Measurements from ENCODE around the gene SRPK3. TPM values are rescaled to one million over a fixed set of nuclear protein-coding genes. Genes with fewer than 3 reads are reported as not detected.

Gene SRPK3
- total RNA-seq, 1 donor from 2014 or later, result 0.17 TPM

DNA sequence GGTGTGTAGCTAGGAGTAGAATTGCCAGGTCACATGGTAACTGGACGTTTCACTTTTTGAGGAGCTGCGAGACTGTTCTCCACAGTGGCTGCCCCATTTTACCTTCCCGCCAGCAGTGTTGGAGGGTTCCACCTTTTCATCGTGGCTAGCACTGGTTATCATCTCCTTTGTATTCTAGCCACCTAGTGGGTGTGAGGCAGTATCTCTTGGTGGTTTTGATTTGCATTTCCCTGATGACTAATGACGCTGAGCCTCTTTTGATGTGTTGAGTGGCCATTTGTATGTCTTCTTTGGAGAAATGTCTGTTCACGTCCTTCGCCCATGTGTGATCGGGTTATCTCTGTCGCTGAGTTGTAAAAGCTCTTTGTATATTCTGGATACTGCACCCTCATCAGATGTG, 45.6 kb upstream of the SRPK3 start:
- no peak overlapping the region for H3K4me3 ChIP-seq (ENCODE audit: low read depth, low read length)
- TF ChIP-seq CTCF (conservative IDR thresholded peaks at IDR 0.05; ENCODE audit: low read depth, low read length), result no peak
- no peak for DNase-seq (ENCODE audit: low read depth)

GRCh38 chrX:153736071-153736820, 44.6 kb upstream of the SRPK3 start:
- no peak overlapping the region for H3K4me3 ChIP-seq (ENCODE audit: low read depth, low read length)
- TF ChIP-seq CTCF (conservative IDR thresholded peaks at IDR 0.05; ENCODE audit: low read depth, low read length), result no peak
- no peak for DNase-seq (ENCODE audit: low read depth)

DNA sequence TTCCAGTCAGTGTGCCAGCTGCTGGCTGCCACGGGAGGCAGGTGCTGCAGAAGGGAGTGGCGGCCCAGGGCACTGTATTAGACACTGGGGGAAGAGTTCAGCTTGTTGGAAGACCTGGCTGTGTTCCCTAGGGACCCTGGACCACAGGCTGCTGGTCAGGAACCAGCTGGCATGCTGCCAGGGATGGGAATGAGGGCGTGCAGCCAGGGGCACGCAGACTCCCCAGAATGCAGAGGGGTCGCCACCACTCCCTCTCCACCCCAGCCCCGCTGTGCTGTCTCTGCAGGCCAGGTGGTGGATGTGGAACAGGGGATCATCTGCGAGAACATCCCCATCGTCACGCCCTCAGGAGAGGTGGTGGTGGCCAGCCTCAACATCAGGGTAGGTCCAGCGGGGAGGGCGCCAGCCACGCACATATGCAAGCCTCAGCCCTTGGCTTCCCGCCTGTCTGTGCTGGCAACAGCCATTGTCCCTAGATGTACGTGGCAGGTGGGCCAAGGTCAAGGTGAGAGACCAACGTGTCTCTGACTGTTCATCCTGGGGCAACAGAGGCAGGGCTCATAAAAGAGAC, 43.9 kb upstream of the SRPK3 start:
- H3K4me3 ChIP-seq (ENCODE audit: low read depth, low read length), result no peak overlapping the region
- TF ChIP-seq CTCF (conservative IDR thresholded peaks at IDR 0.05; ENCODE audit: low read depth, low read length), result no peak
- DNase-seq (ENCODE audit: low read depth), result no peak

- no peak overlapping the region for H3K4me3 ChIP-seq (ENCODE audit: low read depth, low read length)
- TF ChIP-seq CTCF (conservative IDR thresholded peaks at IDR 0.05; ENCODE audit: low read depth, low read length), result no peak
- no peak for DNase-seq (ENCODE audit: low read depth)
Measured at GRCh38 chrX:153738056-153738605, 42.7 kb upstream of the SRPK3 start.

DNA sequence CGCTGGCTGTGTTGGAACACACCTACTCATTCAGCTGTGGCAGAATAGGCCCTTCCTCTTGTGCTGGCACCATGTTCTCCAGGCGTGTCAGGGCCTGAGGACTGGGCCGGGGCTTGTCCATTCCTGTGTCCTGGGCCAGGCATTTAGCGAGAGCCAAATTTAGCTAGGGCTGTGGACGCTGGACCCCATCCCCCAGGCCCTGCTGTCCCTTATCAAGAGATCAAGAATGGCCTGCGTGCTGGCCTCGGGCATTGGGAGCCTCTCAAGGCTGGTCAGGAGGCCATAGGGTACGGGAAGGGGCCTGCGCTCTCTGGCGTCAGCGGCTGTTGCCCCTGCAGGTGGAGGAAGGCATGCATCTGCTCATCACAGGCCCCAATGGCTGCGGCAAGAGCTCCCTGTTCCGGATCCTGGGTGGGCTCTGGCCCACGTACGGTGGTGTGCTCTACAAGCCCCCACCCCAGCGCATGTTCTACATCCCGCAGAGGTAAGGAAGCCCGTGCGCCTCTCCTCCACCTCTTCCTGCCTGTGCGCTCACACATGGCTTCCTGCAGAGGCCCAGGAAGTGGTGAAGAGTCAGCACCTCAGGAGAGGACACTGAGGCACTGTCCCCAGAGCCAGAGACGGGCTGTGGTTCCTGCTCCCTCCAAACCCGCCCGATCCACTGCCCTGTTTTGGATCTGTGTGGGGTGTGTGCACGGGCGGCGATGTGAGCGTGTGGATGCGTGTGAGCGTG, 40.9 kb upstream of the SRPK3 start:
- DNase-seq (ENCODE audit: low read depth), result no peak

More for the DNA sequence above, 40.9 kb upstream of the SRPK3 start:
- TF ChIP-seq CTCF (conservative IDR thresholded peaks at IDR 0.05; ENCODE audit: low read depth, low read length), result no peak
- H3K4me3 ChIP-seq (ENCODE audit: low read depth, low read length), result no peak overlapping the region
